NCI-H2196 treated with DMSO at 0.1 percent for 48 hours (cell line): ENCODE results near the gene PLXND1.
"Not testable (repeated sequence)": the region's sequence is repeated elsewhere in the genome, so short reads cannot be mapped to it uniquely, and the experiment has no call there.

ENCODE experiments used
- DNase-seq: peaks from one replicate; lab custom pipeline; 2025; ENCODE audit not compliant: unreplicated experiment; lab: John Stamatoyannopoulos, UW

Gene PLXND1

GRCh38 chr3:129606636-129607390 is at the start of gene PLXND1:
Gene PLXND1, minus strand, starts transcription at chr3:129606676. Its CDS starts 37 bp downstream, at chr3:129606639.
- peak; percentile 60 for DNase-seq

GRCh38 chr3:129655291-129655700 is 48.8 kb upstream of the PLXND1 start:
- DNase-seq, result no peak

GRCh38 chr3:129654131-129654530 is 47.7 kb upstream of the PLXND1 start:
- no peak for DNase-seq

GRCh38 chr3:129653019-129653418 is 46.5 kb upstream of the PLXND1 start:
- DNase-seq, result no peak

- DNase-seq, result no peak
These were observed 45.1 kb upstream of the PLXND1 start for GRCh38 chr3:129651435-129652202.

GRCh38 chr3:129650256-129650872 is 43.9 kb upstream of the PLXND1 start:
- peak; percentile 36 for DNase-seq

GRCh38 chr3:129648391-129648790 is 41.9 kb upstream of the PLXND1 start:
- DNase-seq, result no peak

- DNase-seq, result no peak
These were observed 38.8 kb upstream of the PLXND1 start for GRCh38 chr3:129645286-129645685.

GRCh38 chr3:129644836-129645235 is 38.4 kb upstream of the PLXND1 start:
- DNase-seq, result no peak

GRCh38 chr3:129641567-129642260 is 35.2 kb upstream of the PLXND1 start:
- DNase-seq, result not testable (repeated sequence)

GRCh38 chr3:129640985-129641384 is 34.5 kb upstream of the PLXND1 start:
- not testable (repeated sequence) for DNase-seq

GRCh38 chr3:129638481-129638880 is 32.0 kb upstream of the PLXND1 start:
- DNase-seq, result no peak

GRCh38 chr3:129636082-129636481 is 29.6 kb upstream of the PLXND1 start:
- DNase-seq, result no peak

- DNase-seq, result no peak
These were observed 29.2 kb upstream of the PLXND1 start for GRCh38 chr3:129635656-129636055.

GRCh38 chr3:129633751-129634481 is 27.4 kb upstream of the PLXND1 start:
- DNase-seq, result no peak

- DNase-seq, result no peak
These were observed 26.5 kb upstream of the PLXND1 start for GRCh38 chr3:129632977-129633376.

- no peak for DNase-seq
These were observed 26.1 kb upstream of the PLXND1 start for GRCh38 chr3:129632556-129632955.

- DNase-seq, result no peak
These were observed 25.6 kb upstream of the PLXND1 start for GRCh38 chr3:129632056-129632455.

GRCh38 chr3:129629011-129629410 is 22.5 kb upstream of the PLXND1 start:
- DNase-seq, result no peak

- DNase-seq, result no peak
These were observed 21.7 kb upstream of the PLXND1 start for GRCh38 chr3:129628169-129628522.
